Endometrial microvascular endothelial cells (primary cell): ENCODE data around the gene MYADM. TPM values are rescaled to one million over a fixed set of nuclear protein-coding genes. Genes with fewer than 3 reads are reported as not detected.

Source experiments
- in situ Hi-C: cut with HindIII; loops from 2 replicates; pipeline ENCODE4 v1.10.0; 2017; ENCODE audit warnings: low sequenced_read_pairs, low pct_unique_long_range_greater_than_20kb; ENCODE audit errors: inconsistent ontology term
- total RNA-seq: library from RNA; depleted of rRNA; stranded (reverse); fragments of >200 nt; gene quantifications from one replicate; pipeline ENCODE4 v1.2.3, GENCODE V29; 2015; ENCODE audit errors: inconsistent ontology term

MYADM gene
- total RNA-seq, 1 donor from 2014 or later: 60.7 TPM

DNA sequence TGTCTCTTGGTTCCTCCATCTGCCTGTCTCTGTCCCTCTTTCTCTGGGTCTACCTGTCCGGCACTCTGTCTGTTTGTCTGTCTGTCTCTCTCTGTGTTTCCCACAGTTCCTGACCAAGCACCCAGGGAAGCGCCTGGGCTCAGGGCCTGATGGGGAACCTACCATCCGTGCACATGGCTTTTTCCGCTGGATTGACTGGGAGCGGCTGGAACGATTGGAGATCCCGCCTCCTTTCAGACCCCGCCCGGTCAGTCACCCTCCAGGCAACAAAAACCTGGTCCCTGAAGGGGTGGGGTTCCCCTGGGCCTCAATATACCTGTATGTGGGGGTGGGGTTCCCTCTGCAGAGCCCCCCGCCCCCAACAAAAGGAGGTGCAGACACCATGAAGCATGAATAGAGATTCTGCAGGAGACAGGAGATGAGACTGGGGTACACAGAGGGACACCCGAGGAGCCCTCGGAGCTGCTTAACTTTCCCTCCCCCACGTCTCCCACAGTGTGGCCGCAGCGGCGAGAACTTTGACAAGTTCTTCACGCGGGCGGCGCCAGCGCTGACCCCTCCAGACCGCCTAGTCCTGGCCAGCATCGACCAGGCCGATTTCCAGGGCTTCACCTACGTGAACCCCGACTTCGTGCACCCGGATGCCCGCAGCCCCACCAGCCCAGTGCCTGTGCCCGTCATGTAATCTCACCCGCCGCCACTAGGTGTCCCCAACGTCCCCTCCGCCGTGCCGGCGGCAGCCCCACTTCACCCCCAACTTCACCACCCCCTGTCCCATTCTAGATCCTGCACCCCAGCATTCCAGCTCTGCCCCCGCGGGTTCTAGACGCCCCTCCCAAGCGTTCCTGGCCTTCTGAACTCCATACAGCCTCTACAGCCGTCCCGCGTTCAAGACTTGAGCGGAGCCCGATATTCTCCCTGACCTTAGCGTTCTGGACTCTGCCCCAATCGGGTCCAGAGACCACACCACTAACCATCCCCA is 38.8 kb downstream of the MYADM start:
- in situ Hi-C loops: loop anchor here (10.0 to 25.0 kb wide), 2 partner anchors 48 to 131 kb away; no protein-coding TSS in a partner anchor

DNA sequence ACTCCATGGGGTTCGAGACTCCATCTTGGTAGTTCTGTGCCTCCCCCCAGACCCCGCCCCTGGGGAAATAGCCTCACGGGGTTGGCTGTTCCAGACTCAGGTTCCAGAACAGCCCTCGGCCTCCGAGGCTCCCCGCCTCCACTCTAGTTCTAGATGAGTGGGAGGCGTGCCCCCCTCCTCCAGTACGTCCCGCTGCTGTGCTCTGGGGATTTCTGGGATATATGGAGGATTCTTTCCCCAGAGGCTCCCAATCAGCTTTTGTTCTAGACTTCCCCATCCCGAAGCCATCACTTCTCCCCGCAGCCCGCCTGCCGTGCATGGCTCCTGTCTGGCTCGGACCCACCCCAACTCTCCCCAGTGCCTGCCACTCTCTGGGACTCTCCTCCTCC is 39.5 kb downstream of the MYADM start:
- in situ Hi-C loops: loop anchor here (10.0 to 25.0 kb wide), 2 partner anchors 48 to 130 kb away; no protein-coding TSS in a partner anchor

DNA sequence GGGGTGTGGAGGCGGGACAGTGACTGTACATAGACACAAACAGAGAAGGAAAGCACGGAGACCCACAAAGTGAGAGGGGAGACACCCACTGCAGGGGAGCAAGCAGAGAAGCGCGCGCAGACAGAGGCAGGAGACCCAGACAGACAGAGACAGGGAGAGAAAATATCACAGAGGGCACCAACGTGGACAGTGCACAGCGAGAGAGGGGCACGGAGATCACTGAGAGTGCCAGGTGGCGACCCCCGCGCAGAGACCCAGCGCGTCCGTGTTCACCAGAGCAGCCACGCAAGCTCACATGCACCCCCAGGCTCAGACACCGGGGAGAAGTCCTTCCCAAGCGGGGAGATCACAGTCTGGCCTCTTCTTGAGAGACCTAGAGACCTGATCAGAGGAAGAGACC is 40.0 kb downstream of the MYADM start:
- in situ Hi-C loops: loop anchor here (10.0 to 25.0 kb wide), 2 partner anchors 47 to 130 kb away; no protein-coding TSS in a partner anchor

DNA sequence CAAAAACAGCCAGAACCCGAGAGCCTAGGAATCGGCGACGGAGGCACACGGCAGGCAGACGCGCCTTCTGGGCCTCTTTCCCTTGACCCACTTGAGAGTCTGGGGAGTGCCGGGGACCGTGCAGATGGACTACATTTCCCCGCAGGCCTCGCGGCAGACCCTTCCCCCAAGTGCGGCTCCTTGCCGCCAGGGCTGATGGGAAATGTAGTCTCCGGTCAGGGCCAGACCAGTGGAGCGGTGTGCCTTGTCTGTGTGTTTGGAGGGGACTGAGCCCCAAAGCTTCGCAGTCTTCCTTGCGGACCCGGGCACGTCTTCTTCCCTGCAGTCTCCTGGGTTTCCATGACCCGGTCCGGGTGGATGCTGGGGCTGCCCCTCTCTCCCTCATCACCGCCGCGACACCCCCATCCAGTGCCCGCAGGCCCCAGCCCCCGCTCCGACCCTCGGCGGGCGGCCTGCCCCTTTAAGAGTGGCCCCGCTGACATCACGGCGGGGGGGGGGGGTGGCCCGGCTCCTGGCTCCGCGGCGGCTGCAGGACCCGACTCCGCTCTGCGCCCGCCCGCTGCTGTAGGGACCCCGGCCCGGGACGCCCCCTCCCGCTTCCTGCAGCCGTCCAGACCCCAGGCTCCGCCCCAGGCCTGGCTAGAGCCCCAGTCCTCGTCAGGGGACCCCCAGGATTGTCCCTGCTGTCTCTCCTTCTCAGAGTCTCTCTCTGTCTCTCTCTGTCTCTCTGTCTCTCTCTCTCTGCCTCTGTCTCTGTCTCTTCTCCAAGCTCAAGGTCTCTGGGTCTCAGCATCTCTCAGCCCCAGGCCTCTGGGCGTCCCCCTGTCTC is 40.6 kb downstream of the MYADM start:
- in situ Hi-C loops: loop anchor here (10.0 to 25.0 kb wide), 2 partner anchors 46 to 129 kb away; no protein-coding TSS in a partner anchor

DNA sequence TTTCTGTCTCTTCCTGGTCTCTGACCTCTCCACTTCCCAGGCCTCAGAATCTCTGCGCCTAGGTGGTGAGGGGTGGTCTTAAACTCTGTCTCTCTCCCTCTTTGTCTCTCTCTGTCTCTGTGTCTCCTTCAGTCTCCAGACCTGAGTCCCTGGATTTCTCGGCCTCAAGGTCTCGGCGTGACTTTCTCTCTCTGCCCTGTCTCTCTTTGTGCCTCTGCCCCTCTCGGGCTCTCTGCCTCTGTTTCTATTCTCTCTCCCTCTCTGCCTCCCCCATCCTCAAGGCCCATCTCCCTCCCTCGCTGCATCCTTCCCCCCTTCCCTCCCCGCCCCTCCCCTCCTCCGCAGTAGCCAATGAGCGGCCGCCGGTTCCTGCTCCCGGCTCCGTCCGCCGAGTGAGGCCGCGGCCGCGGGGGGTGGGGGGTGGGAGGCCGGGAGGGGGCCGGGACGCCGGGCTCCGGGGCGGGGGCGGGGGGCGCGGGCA is 41.3 kb downstream of the MYADM start, which contains the start of gene CACNG7:
CACNG7 (plus strand) TSS at position 344 of the 481 bp plus-strand sequence. CDS start 3,554 bp downstream, outside the sequence.
- in situ Hi-C loops: loop anchor here (10.0 to 25.0 kb wide), 2 partner anchors 46 to 128 kb away; no protein-coding TSS in a partner anchor

DNA sequence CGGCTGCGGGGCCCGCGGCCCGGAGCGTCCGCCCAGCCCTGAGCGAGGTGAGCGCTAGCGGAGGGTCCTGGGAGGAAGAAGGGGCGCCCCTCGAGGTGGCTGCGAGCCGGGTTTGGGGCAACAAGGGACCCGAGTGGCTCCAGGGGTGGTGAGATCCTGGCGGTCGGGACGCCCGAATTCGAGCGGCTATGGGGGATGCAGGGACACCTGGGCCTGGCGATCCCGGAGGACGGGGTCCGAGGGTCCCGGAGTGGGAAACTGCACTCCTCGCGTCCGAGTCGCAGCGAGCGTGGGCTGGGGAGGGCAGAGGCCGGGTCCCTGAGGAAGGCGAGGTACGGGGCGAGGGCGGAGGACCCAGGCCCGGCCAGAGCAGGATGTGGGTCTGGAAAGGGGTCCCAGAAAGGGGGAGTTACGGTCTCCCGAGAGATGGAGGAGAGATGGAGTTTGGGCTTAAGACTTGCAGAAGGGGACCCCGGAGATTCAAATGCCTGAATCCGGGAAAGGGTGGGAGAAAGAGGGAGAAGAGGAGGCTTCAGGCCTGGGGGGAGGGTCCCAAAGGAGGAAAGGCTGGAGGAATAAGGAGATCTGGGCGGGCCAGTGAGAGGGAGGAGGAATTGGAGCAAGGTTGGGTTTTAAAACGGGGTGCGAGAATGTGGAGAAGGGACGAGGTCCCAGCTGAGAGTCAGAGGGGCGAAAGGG is 41.9 kb downstream of the MYADM start:
- in situ Hi-C loops: loop anchor here (10.0 to 25.0 kb wide), 2 partner anchors 45 to 128 kb away; no protein-coding TSS in a partner anchor

DNA sequence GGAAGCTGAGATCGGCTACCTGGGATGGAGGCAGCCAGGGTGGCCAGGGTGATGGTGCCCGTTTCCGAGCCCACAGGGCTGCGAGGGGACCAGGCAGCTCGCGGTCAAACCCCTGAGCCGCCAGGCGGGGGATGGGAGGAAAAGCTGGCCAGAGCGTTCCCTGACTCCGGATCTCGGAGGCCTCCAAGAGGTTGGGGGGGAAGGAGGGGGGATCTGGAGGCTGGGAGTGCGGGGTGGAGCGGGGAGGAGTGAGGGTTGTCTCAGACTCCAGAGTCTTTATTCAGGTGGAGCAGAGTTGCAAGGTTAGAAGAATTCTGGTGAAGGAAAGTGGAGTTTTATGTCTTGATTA is 42.5 kb downstream of the MYADM start:
- in situ Hi-C loops: loop anchor here (25.0 kb wide), 1 partner anchor 127 kb away; no protein-coding TSS in a partner anchor

DNA sequence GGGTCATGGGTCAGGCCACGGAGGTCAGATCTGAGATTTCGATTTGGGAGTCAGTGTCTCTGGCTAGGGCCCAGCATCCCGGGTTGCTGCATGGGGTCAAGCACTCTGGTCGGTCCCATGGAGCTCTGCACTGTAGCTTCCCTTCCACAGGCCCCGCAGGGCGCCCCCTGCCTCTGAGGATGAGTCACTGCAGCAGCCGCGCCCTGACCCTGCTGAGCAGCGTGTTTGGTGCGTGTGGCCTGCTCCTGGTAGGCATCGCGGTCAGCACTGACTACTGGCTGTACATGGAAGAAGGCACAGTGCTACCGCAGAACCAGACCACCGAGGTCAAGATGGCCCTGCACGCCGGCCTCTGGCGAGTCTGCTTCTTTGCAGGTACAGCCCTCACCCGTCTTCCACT is 45.0 kb downstream of the MYADM start:
- in situ Hi-C loops: loop anchor here (25.0 kb wide), 1 partner anchor 125 kb away; no protein-coding TSS in a partner anchor

DNA sequence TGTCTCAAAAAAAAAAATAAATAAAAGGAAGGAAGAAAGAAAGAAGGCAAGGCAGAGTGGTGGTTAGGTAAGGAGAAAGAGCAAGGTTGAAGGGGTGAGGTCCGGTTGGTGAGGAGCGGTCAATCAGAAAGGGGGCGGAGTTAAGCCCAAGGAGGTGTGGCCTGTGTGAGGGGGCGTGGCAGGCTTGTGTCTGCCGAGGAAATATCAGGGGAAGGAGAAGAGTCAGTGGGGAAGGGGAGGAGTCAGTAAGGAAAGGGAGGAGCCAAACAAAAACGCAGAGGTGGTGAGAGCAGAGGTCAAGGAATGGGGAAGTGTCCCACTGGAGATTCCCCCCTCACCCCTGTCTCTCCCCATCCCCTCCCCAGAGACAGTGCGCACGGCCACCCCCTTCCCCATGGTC is 47.3 kb downstream of the MYADM start:
- in situ Hi-C loops: loop anchor here (25.0 kb wide), 1 partner anchor 122 kb away; no protein-coding TSS in a partner anchor

DNA sequence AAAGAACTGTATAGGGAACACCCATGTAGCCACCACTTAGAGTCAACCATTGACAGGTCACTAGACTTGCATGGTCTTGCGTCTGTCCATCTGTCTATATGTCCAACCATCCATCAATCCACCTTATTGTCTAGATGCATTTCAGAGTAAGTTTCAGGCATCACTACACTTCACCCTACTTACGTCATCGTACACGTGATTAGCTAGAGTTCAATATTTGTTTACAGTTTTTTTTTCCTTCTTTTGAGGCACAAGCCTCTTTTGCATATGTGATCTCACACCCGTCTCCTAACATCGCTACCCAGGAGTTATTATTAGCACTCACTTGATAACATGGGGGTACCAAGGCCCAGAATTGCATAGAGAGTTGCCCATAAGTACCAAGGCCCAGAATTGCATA is 48.3 kb downstream of the MYADM start:
- in situ Hi-C loops: loop anchor here (25.0 kb wide), 1 partner anchor 121 kb away; no protein-coding TSS in a partner anchor

DNA sequence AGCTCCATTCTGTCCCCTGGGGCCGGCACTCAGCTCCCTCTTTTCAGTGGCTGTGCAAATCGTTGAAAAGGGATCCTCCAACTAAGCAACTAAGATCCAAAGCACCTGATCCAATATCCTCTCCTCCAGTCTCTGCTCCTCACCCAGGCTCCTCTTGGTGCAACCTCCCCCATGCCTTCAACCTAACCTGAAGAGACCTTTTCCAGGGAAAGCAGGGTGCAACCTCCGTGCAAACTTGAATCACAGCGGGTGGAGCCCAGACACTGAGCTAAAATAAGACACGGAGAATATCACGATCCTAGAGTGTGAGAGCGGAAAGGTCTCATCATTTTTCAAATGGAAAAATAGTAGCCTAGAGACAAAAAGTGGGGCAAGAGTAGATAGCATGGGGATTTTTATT is 49.7 kb downstream of the MYADM start:
- in situ Hi-C loops: loop anchor here (25.0 kb wide), 1 partner anchor 120 kb away; no protein-coding TSS in a partner anchor

Other genes with a start within 250 kb of the MYADM start
- not detected for gene DPRX, start 235.9 kb upstream of the MYADM start, total RNA-seq
- 0.19 TPM for gene NLRP12, start 43.6 kb upstream of the MYADM start, total RNA-seq
- not detected for gene PRKCG, start 14.3 kb downstream of the MYADM start, total RNA-seq
- not detected for gene CACNG7, start 41.4 kb downstream of the MYADM start, total RNA-seq
- gene CACNG8, start 95.1 kb downstream of the MYADM start, total RNA-seq: 0.09 TPM
- 3.5 TPM for gene CACNG6, start 123.8 kb downstream of the MYADM start, total RNA-seq
- not detected for gene VSTM1, start 196.0 kb downstream of the MYADM start, total RNA-seq
- gene TARM1, start 213.5 kb downstream of the MYADM start, total RNA-seq: not detected
- not detected for gene OSCAR, start 232.9 kb downstream of the MYADM start, total RNA-seq
- gene NDUFA3, start 235.0 kb downstream of the MYADM start, total RNA-seq: 16.4 TPM
- gene TFPT, start 247.8 kb downstream of the MYADM start, total RNA-seq: 45.4 TPM
- gene PRPF31, start 247.9 kb downstream of the MYADM start, total RNA-seq: 127 TPM